Neural cell (in vitro differentiated cells): Measurements from ENCODE around the gene CAMK2D.

ENCODE experiments used
- EP300 ChIP-seq: fragments of 450-650 bp; conservative IDR thresholded peaks from 2 replicates; pipeline ENCODE4 v1.6.1; 2014; ENCODE audit warnings: antibody characterized with exemption, mild to moderate bottlenecking, moderate library complexity; ENCODE audit not compliant: poor library complexity, severe bottlenecking
- EZH2 ChIP-seq: fragments of 200-600, 300-800 bp; shearing (Covaris generic), sonication (generic); IDR thresholded peaks from 2 replicates; pipeline ENCODE4 v1.6.1; 2014; ENCODE audit warnings: antibody characterized with exemption, low read length, borderline replicate concordance, mild to moderate bottlenecking; ENCODE audit not compliant: insufficient read depth, poor library complexity, severe bottlenecking
- POLR2AphosphoS5 ChIP-seq: IDR thresholded peaks from 2 replicates; pipeline ENCODE4 v1.6.1; 2012
- RAD21 ChIP-seq: fragments of 450-650 bp; conservative IDR thresholded peaks from 2 replicates; pipeline ENCODE4 v1.6.1; 2014; ENCODE audit warnings: antibody characterized with exemption, mild to moderate bottlenecking, moderate library complexity
- TAF1 ChIP-seq: IDR thresholded peaks from 2 replicates; pipeline ENCODE4 v1.6.1; 2012; ENCODE audit warnings: low read depth
- TF ChIP-seq, protein P1 (sequence below): fragments of 450-650 bp; IDR thresholded peaks from 2 replicates; pipeline ENCODE4 v1.5.1; 2014; ENCODE audit warnings: antibody characterized with exemption, mild to moderate bottlenecking, moderate library complexity; ENCODE audit not compliant: poor library complexity, severe bottlenecking

- TF ChIP-seq, protein P1, sequence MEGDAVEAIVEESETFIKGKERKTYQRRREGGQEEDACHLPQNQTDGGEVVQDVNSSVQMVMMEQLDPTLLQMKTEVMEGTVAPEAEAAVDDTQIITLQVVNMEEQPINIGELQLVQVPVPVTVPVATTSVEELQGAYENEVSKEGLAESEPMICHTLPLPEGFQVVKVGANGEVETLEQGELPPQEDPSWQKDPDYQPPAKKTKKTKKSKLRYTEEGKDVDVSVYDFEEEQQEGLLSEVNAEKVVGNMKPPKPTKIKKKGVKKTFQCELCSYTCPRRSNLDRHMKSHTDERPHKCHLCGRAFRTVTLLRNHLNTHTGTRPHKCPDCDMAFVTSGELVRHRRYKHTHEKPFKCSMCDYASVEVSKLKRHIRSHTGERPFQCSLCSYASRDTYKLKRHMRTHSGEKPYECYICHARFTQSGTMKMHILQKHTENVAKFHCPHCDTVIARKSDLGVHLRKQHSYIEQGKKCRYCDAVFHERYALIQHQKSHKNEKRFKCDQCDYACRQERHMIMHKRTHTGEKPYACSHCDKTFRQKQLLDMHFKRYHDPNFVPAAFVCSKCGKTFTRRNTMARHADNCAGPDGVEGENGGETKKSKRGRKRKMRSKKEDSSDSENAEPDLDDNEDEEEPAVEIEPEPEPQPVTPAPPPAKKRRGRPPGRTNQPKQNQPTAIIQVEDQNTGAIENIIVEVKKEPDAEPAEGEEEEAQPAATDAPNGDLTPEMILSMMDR = no peak
- TF ChIP-seq POLR2AphosphoS5 = no peak
- no peak for TF ChIP-seq EP300
- TF ChIP-seq RAD21 = no peak
- no peak for TF ChIP-seq EZH2
- no peak for TF ChIP-seq TAF1
These were observed 259.1 kb downstream of the CAMK2D start for GRCh38 chr4:113502476-113502875.
